ENCODE results near the gene SMO.
"Not testable (repeated sequence)": the region's sequence is repeated elsewhere in the genome, so short reads cannot be mapped to it uniquely, and the experiment has no call there.

Gene SMO

GRCh38 chr7:129170441-129171021 is 17.9 kb upstream of the SMO start:
- no peak for TF ChIP-seq CTCF (IDR thresholded peaks at IDR 0.05; ENCODE audit: low read depth, low read length)
- no peak for DNase-seq (ENCODE audit: extremely low read depth, low read depth)

- DNase-seq (ENCODE audit: extremely low read depth, low read depth), result not testable (repeated sequence)
Measured at GRCh38 chr7:129173861-129174260, 14.6 kb upstream of the SMO start.

GRCh38 chr7:129176916-129177710 is 11.3 kb upstream of the SMO start:
- TF ChIP-seq CTCF (IDR thresholded peaks at IDR 0.05; ENCODE audit: low read depth, low read length), result no peak
- DNase-seq (ENCODE audit: extremely low read depth, low read depth), result no peak

- TF ChIP-seq CTCF (IDR thresholded peaks at IDR 0.05; ENCODE audit: low read depth, low read length), result no peak
- no peak for DNase-seq (ENCODE audit: extremely low read depth, low read depth)
Measured at GRCh38 chr7:129184981-129185670, 3.3 kb upstream of the SMO start.

GRCh38 chr7:129186749-129187260 is 1.6 kb upstream of the SMO start:
- DNase-seq (ENCODE audit: extremely low read depth, low read depth), result no peak
- TF ChIP-seq CTCF (IDR thresholded peaks at IDR 0.05; ENCODE audit: low read depth, low read length), result no peak

- DNase-seq (ENCODE audit: extremely low read depth, low read depth), result no peak
- no peak for TF ChIP-seq CTCF (IDR thresholded peaks at IDR 0.05; ENCODE audit: low read depth, low read length)
Measured at GRCh38 chr7:129187681-129188371, 607 bp upstream of the SMO start.

- no peak for DNase-seq (ENCODE audit: extremely low read depth, low read depth)
- TF ChIP-seq CTCF (IDR thresholded peaks at IDR 0.05; ENCODE audit: low read depth, low read length), result no peak
Measured at GRCh38 chr7:129188892-129189660, 643 bp downstream of the SMO start.

Measured in AG09319 (cell line).